LNCAP (cell line): Measurements from ENCODE around the gene LAMA5.

Experiments
- CTCF ChIP-seq: fragments of 450-650 bp; IDR thresholded peaks from 2 replicates; pipeline ENCODE4 v1.5.1; 2017; ENCODE audit warnings: mild to moderate bottlenecking

The LAMA5 gene

DNA sequence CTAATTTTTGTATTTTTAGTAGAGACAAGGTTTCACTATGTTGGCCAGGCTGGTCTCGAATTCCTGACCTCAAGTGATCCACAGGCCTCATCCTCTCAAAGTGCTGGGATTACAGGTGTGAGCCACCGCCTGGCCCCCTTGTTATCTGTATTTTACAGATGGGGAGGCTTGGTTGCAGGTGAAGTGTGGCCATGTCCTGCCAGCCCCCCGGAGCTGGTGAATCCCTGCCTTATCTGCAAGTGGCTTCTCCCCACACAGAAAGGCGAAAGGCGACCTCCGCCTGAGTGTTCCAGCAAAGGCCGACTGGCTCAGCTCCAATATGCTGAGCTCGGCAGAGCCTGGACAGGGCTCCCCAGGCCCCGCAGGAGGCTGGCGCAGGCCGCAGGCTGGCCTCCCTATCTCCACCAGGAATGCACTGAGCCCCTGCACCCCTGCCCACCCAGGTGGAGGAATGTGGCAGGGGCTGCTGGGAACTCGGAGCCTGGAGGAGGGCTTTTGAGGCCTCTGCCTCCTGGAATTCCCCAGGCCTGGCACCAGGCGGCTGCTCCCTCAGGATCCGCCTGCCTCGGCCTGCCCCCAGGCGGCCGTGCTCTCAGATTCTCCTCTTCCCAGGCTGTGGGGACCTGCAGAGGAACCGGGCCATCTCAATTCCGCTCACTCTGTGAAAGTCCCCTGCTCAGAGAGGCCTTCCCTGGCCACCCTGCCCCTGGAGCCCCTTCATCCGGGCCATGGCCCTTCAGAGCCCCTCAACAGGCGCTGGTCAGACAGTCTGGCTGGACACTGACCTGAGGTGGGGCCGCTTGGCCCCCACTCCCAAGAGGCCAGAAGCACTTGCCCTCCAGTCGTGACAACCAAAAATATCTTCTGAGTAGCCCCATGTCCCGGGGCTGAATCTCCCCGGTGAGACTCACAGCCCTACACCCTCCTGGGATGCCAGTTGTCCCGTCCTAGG, 9.3 kb upstream of the LAMA5 start:
- no peak for TF ChIP-seq CTCF

- TF ChIP-seq CTCF = no peak
These were observed 7.4 kb upstream of the LAMA5 start for GRCh38 chr20:62374331-62375152.

DNA sequence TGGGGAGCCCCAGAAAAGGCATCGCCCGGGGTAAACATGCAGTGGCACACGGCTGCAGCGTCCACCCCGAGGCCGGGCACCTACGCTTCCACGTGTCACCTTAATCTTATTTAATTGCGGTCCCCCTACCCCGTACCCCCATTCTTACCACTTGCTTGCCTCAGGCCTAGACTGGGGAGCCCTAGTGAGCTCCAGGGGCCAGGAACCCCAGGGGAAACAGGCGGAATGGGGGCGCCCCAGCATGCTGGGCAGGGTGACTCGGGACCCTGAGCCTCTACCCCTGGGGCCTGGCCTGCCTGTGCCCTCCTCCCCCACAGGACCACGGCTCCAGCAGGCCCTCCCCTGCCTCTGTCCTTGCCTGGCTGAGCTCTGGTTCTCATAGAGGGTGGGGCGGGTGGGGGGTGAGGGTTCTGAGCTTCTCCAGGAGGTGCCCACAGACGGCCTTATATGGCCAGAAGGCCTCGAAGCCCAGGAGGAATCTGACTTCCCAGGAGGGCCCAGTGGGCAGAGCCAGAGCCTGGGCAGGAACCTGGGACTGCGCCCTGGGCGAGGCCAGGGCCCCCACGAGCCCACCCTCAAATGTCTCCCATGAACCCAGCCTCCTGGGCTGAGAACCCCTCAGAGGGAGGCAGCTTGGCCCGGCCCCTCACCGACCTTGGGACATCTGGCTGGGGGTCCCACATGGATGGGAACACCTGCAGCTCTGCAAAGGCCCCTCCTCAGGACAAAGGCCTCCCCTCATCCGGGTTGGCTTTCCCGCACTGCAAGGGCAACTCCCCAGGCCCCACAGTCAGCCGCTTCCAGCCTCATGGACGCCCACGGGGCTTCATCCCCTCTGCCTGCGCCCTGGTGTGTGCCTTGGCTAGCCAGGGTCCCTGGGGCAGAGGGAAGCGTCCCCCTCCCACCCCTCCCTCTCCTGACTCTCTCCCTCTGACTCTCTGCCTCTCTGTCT, 5.2 kb upstream of the LAMA5 start:
- no peak for TF ChIP-seq CTCF

DNA sequence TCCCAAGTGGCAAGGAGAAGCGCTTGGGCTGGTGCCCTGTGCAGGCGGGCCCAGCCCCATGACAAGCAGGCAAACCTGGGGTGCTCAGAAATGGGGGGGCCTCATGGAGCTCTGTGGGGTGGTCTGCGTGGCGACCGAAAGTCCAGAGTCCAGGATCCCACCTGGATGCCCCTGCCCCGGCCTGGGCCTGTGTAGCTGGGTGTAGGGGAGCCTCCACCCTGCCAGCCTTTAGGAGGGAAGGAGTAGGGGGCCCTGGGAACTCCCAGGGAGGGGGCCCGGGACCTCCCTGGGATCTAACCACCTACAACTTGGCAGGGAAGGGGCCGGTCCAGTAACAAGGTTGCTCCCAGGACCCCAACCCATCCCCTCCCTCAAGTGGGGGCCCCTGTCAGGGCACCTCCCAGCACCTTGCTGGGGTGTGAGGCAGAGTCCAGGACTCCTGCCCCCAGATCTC, 4.5 kb upstream of the LAMA5 start:
- TF ChIP-seq CTCF = no peak

DNA sequence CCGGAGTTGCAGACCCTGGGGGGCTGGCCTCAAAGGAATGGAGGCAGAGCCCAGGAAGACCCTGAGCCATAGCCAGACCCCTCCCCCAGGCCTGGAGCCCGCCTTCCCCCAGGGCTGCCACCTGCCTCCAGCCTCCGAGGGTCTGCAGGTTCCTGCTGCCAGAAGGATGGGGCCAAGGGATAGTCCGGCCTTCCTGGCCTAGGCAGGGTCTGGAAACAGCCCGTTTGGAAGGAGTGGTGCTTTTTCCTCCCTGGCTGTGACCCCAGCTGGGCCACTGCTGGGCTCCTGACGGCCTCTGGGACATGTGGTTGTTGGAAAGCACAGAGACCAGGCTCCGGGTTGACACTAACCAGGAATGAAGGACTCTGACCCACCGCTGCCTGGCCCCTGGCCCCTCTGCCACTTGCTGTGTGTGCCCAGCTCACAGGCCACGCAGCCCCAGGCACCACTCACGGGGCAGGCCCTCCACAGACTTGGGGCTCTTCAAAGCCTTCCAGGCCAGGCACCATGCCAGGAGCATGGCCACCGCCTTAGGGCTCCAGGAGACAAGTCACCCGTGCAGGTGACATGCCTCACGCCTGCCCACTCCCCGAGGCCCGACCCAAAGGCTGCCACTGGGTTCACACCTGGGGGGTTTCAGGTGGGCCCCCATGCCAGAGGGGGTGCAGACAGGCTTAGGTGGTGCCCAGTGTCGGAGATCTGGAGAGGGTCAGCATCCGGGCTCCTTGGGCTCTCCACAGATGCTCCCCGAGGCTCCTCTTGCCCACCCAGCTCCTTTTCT, 3.9 kb upstream of the LAMA5 start:
- no peak for TF ChIP-seq CTCF

DNA sequence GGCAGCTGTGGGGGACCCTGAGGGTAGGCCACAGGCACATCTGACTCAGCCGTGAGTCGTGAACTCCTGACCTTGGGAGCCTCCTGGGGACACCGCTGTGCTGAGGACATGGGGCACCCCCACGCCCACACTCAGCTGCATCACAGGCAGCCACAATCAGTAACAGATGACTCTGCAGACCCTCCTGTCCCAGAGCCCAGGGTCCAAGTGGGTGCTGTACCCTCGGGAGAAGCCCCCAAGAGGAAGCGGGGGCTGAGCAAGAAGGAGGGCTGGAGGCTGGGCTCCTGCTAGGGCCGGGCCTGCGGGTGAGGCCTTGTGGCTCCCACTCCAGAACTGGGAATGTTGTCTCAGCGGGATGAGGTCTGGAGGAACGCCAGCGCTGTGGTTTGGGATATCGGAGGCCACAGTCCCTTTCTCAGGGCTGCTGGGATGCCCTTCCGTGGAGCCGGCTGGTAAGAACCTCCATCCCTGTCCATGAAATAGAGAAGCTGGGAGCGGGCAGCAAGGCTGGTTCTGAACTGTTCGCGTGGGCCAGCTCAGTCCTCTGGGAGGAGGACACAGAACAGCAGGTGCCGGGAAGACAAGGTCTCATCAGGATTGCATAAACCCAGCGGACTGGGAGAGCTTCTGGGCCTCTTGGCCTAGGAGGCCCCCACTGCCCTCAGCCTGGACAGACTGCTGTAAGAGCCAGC, 3.1 kb upstream of the LAMA5 start:
- no peak for TF ChIP-seq CTCF
